GM23248 (cell line): ENCODE results near the gene TEX51.

ENCODE experiments used
- EZH2 ChIP-seq: fragments of 200-600 bp; sonication (generic); IDR thresholded peaks from 2 replicates; pipeline ENCODE4 v1.6.1; 2018; ENCODE audit warnings: antibody characterized with exemption, mild to moderate bottlenecking; ENCODE audit not compliant: insufficient read depth, poor library complexity, severe bottlenecking
- EZH2phosphoT487 ChIP-seq: fragments of 200-600 bp; sonication (generic); IDR thresholded peaks from 2 replicates; pipeline ENCODE4 v1.6.1; 2018; ENCODE audit warnings: antibody characterized with exemption, moderate library complexity, mild to moderate bottlenecking, low read depth; ENCODE audit not compliant: insufficient read depth

- TF ChIP-seq EZH2 (no peak), EZH2phosphoT487 (no peak)
Measured at GRCh38 chr2:126864861-126865260, 33.8 kb upstream of the TEX51 start.
